ENCODE results near the gene DCDC2.

Gene DCDC2

DNA sequence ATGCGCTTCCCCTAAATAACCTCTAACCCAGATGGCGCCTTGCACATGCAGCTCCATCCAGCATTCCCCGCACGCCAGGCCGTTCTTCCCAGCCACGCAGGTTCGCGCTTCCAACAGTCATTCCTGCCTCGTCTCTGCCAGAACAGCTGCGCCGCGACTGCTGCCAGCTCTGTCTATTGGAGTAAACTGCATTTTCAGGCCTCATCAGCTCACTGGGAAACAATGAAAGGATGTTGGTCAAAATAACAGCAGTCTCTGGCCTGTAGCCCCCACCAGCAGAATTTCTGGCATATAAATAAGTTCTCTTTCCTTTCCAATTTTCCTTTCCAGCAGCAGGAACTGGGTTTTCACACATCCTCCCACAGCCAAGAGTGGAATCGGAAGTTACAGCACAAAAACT lies 217.3 kb downstream of the DCDC2 start:
- no peak for DNase-seq

DNA sequence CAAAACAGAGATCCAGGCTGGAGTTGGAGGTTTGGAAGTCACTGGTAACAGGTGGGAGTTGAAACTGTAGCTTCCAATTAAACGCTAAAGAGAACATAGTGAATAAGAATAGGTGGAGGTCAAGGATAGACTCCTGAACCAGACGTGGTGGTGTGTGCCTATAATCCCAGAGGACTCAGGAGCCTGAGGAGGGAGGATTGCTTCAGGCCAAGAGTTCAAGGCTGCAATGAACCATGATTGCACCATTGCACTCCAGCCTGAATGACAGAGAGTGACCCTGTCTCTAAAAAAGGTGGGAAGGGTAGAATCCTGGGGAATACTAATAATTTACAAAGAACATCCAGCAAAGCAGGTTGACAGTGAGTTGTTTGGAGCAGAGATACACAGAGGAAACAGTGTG lies 218.2 kb downstream of the DCDC2 start:
- DNase-seq, result no peak

GRCh38 chr6:24139080-24139479 lies 218.8 kb downstream of the DCDC2 start:
- no peak for DNase-seq

DNA sequence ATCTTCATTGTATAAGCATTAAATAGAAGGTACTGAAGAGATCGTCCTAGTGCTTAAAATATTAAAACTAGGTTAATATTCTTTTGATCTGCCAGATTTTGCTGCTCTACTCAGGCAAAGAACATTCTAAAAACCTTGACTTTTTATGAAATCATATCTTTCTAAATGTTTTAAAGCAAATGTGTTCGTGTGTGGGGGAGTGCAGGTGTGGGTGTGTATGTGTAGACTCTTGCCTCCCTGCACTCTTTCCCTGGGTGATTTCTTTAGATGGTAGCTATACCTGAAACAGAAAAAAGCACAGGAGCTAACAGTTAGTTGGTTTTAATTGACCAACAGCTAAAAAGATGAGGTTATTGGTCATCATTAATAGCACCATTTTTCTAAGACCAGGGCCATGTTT lies 226.1 kb downstream of the DCDC2 start:
- DNase-seq, result no peak

DNA sequence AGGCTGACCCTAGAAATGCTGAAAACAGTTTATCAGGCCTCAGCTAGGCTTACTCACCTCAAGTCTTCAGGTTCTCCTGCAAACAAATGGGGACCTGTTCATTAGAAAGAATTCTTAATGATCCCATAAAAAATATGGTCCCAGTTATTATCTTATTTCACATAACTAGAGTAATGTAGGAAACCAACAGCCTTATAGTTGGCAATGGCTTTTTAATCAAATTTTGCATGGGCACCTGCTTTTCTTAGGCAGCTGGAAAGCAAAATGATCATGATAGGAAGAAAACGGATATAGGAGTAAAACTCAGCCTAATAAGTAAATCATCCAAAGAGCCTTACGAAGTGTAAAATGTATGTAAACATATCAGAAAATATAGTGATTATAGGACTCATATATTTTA lies 230.5 kb downstream of the DCDC2 start:
- DNase-seq, result no peak

DNA sequence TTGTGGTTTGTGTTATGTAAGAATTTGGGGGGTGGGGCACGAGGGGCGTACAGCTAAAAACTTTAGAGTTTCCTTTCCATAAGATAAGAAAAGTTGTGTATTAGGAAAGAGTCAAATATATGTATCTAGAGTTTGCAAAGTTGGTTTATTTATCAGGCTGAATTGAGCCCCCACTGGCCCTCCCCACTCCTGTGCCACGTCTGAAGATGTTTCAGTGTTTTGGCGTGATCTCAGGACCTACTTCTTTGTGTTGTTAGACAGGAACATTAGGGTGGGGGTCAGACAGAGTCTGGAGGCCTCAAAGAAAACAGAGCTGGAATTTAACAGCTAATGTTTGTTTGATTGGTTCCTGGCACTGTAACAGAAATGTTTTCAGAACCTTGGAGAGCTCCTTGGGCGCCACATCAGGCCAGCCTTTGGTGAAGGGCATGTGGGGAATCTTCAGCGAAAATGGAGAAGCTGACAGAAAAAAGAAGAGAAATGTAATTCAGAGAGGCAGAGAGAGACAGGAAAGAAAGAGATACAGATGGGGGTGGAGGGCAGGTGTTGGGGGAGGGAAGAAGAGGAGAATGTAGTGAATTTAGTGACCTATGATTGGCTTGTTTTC lies 231.2 kb downstream of the DCDC2 start:
- DNase-seq, result peak; percentile 41

DNA sequence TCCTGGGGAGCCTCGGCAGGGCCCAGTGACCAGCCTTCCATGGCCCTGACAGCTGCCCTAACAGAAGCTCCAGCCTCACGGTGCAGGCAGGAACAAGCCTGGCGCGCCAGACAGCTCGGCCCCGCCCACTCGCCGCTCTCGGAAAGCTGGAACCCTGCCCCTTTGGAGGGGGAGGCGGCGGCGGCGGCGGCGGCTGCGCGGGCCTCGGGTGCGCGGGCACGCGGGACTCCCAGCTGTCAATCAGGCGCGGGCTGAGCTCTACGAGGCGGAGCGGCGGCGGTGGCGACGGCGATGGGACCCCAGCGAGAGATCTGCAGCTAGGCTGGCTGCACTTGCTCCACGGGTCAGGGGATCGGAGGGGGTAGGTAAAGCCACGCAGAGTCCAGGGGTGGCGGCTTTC lies 231.9 kb downstream of the DCDC2 start, which contains the start of gene NRSN1:
NRSN1 (plus strand) TSS at position 236 of the 400 bp plus-strand sequence. CDS start 8,113 bp downstream, outside the sequence.
- no peak for DNase-seq

DNA sequence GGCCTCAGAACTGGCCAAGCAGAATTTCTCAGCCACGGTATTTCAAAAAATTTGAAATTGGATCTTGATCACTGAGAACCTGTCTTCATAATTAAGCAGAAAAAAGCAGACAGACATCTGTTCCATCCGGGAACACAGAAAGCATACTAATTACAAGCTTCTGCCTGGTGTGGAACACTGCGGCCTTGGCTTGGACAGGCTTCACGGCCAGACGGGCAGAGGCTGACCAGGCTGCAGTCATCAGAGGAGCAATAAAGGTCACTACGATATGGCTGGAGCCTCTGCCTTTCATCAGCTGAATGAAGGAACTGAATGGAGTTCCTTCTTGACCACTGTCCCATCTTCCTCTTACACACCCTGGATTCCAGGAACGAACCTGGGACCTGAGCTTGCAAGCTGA lies 235.7 kb downstream of the DCDC2 start:
- DNase-seq, result no peak

Measured in 8988T (cell line).